H1 (cell line): Measurements from ENCODE around the gene STAT5A. TPM values are rescaled to one million over a fixed set of nuclear protein-coding genes. Genes with fewer than 3 reads are reported as not detected.

Experiments
- CTCF ChIA-PET: fragments of 300-600 bp; sonication (Branson Sonifier 250); formaldehyde crosslinking; loops from one replicate; lab custom pipeline; 2021; ENCODE audit not compliant: partially characterized antibody; lab: Charles Lee
- POLR2A ChIA-PET: fragments of 300-600 bp; sonication (Branson Sonifier 250); formaldehyde crosslinking; loops from one replicate; lab custom pipeline; 2021; ENCODE audit warnings: inconsistent platforms; ENCODE audit not compliant: partially characterized antibody; lab: Charles Lee
- DNase-seq, 2 experiments: peaks; one replicate each; pipeline versions ENCODE4 v3.0.0 to v3.0.0-alpha.2; 2010 to 2022; ENCODE audit warnings: low spot score in 2 of 2, low read depth in 1 of 2, mixed read lengths in 1 of 2
- FAIRE-seq: peaks from 2 replicates; lab custom pipeline; 2011; peaks lifted over from hg19 to GRCh38; lab: Jason Lieb, UNC
- H2AFZ ChIP-seq: 2 replicates; pipeline ENCODE4 v1.8.1; 2012; ENCODE audit warnings: low read length, inconsistent platforms
- H2AK5ac ChIP-seq: 2 replicates; pipeline ENCODE4 v1.6.1; 2013; ENCODE audit warnings: low read depth, low read length
- H2BK120ac ChIP-seq: replicated peaks from 2 replicates; pipeline ENCODE3; 2013; ENCODE audit warnings: low read depth, low read length, inconsistent platforms
- H2BK12ac ChIP-seq: 2 replicates; pipeline ENCODE4 v1.6.1; 2013; ENCODE audit warnings: low read depth, low read length
- H2BK15ac ChIP-seq: 2 replicates; pipeline ENCODE4 v1.6.1; 2013; ENCODE audit warnings: low read length
- H2BK20ac ChIP-seq: 2 replicates; pipeline ENCODE4 v1.6.1; 2013; ENCODE audit warnings: low read length
- H2BK5ac ChIP-seq: 2 replicates; pipeline ENCODE4 v1.6.1; 2013; ENCODE audit warnings: low read depth, low read length
- H3K14ac ChIP-seq: 2 replicates; pipeline ENCODE4 v1.6.1; 2013; ENCODE audit warnings: inconsistent platforms; ENCODE audit not compliant: insufficient read length
- H3K18ac ChIP-seq: 2 replicates; pipeline ENCODE4 v1.6.1; 2013; ENCODE audit warnings: low read length; ENCODE audit errors: extremely low read depth
- H3K23ac ChIP-seq: 2 replicates; pipeline ENCODE4 v1.6.1; 2013; ENCODE audit warnings: inconsistent platforms; ENCODE audit not compliant: insufficient read length
- H3K23me2 ChIP-seq: 2 replicates; pipeline ENCODE4 v1.6.1; 2013; ENCODE audit warnings: low read depth, low read length
- H3K27ac ChIP-seq: 2 replicates; pipeline ENCODE4 v1.6.1; 2011; ENCODE audit warnings: low read depth, low read length, inconsistent platforms
- H3K27me3 ChIP-seq, 4 experiments: replicated peaks in 1 of 4; 1 replicate in 1 of 4; 2 replicates in 3 of 4; pipeline versions ENCODE4 v1.6.1 to v1.8.1; 2011 to 2013; ENCODE audit warnings: low read length in 3 of 4, mild to moderate bottlenecking in 3 of 4, inconsistent platforms in 2 of 4, mixed read lengths in 2 of 4, moderate library complexity in 1 of 4; ENCODE audit not compliant: control insufficient read depth in 3 of 4, insufficient read depth in 3 of 4; ENCODE audit errors: extremely low read depth in 1 of 4
- H3K36me3 ChIP-seq, 4 experiments: 2 replicates each; pipeline versions ENCODE4 v1.6.1 to v1.8.1; 2011 to 2013; ENCODE audit warnings: mild to moderate bottlenecking in 4 of 4, low read length in 3 of 4, moderate library complexity in 2 of 4, control low read depth in 1 of 4, inconsistent platforms in 1 of 4; ENCODE audit not compliant: insufficient read depth in 4 of 4, control insufficient read depth in 2 of 4
- H3K4ac ChIP-seq: replicated peaks from 2 replicates; pipeline ENCODE3; 2013; ENCODE audit warnings: low read length, low read depth, mixed read lengths, inconsistent platforms; ENCODE audit not compliant: insufficient read length
- H3K4me1 ChIP-seq, 4 experiments: replicated peaks in 1 of 4; 1 replicate in 1 of 4; 2 replicates in 3 of 4; pipeline versions ENCODE4 v1.6.1 to v1.8.1; 2011 to 2013; ENCODE audit warnings: low read length in 3 of 4, inconsistent platforms in 2 of 4, mixed read lengths in 1 of 4; ENCODE audit not compliant: insufficient read depth in 4 of 4, control insufficient read depth in 3 of 4
- H3K4me2 ChIP-seq, 2 experiments: 2 replicates each; pipeline versions ENCODE4 v1.6.1 to v1.8.1; 2011 to 2013; ENCODE audit warnings: low read depth in 2 of 2, low read length in 2 of 2, control low read depth in 1 of 2, inconsistent platforms in 1 of 2, mild to moderate bottlenecking in 1 of 2; ENCODE audit not compliant: insufficient read depth in 1 of 2
- H3K4me3 ChIP-seq, 4 experiments: fragments of 200-600, 300-600 bp in 1 of 4; sonication (generic), shearing (Covaris generic), sonication (Bioruptor Twin) in 1 of 4; 2 replicates each; pipeline versions ENCODE4 v1.5.1 to v1.8.1; 2011 to 2016; ENCODE audit warnings: low read length in 4 of 4, low read depth in 3 of 4, control low read depth in 2 of 4, inconsistent platforms in 2 of 4, mild to moderate bottlenecking in 2 of 4, mixed read lengths in 1 of 4, moderate library complexity in 1 of 4; ENCODE audit not compliant: insufficient read depth in 2 of 4; ENCODE audit errors: extremely low read depth in 1 of 4
- H3K56ac ChIP-seq: replicated peaks from 2 replicates; pipeline ENCODE3; 2013; ENCODE audit warnings: low read depth, mild to moderate bottlenecking, mixed read lengths, low read length, inconsistent platforms; ENCODE audit not compliant: insufficient read length
- H3K79me1 ChIP-seq: 2 replicates; pipeline ENCODE4 v1.6.1; 2013; ENCODE audit warnings: low read depth, low read length, control low read depth
- H3K79me2 ChIP-seq, 2 experiments: 2 replicates each; pipeline versions ENCODE4 v1.6.1 to v1.8.1; 2012 to 2013; ENCODE audit warnings: low read length in 2 of 2, mild to moderate bottlenecking in 2 of 2, inconsistent platforms in 1 of 2; ENCODE audit not compliant: insufficient read depth in 2 of 2, control insufficient read depth in 1 of 2
- H3K9ac ChIP-seq, 4 experiments: replicated peaks in 1 of 4; 1 replicate in 1 of 4; 2 replicates in 3 of 4; pipeline versions ENCODE4 v1.6.1 to v1.8.1; 2011 to 2013; ENCODE audit warnings: low read depth in 3 of 4, low read length in 3 of 4, control low read depth in 2 of 4, mild to moderate bottlenecking in 2 of 4, moderate library complexity in 2 of 4, inconsistent platforms in 1 of 4; ENCODE audit errors: extremely low read depth in 1 of 4
- H3K9me3 ChIP-seq, 2 experiments: 2 replicates each; pipeline versions ENCODE4 v1.6.1 to v1.8.1; 2012 to 2013; ENCODE audit warnings: mild to moderate bottlenecking in 2 of 2, moderate library complexity in 2 of 2, control low read depth in 1 of 2, inconsistent platforms in 1 of 2, low read depth in 1 of 2, low read length in 1 of 2, mixed read lengths in 1 of 2; ENCODE audit not compliant: insufficient read depth in 2 of 2
- H4K20me1 ChIP-seq, 2 experiments: replicated peaks in 1 of 2; 2 replicates each; pipeline versions ENCODE3 to v1.8.1; 2011 to 2013; ENCODE audit warnings: inconsistent platforms in 2 of 2, low read length in 2 of 2, mild to moderate bottlenecking in 1 of 2; ENCODE audit not compliant: insufficient read depth in 2 of 2, control insufficient read depth in 1 of 2
- H4K5ac ChIP-seq: 2 replicates; pipeline ENCODE4 v1.6.1; 2013; ENCODE audit warnings: low read length, low read depth, mixed read lengths, inconsistent platforms; ENCODE audit not compliant: insufficient read length
- H4K8ac ChIP-seq: 2 replicates; pipeline ENCODE4 v1.8.0; 2013; ENCODE audit warnings: mild to moderate bottlenecking, moderate library complexity, low read length, inconsistent platforms; ENCODE audit not compliant: insufficient read depth; ENCODE audit errors: extremely low read depth
- H4K91ac ChIP-seq: replicated peaks from 2 replicates; pipeline ENCODE3; 2013; ENCODE audit warnings: low read length, mixed read lengths, inconsistent platforms; ENCODE audit not compliant: insufficient read length
- EZH2 ChIP-seq: fragments of 200-600 bp; sonication (generic); IDR thresholded peaks from 2 replicates; pipeline ENCODE4 v1.7.1; 2012; ENCODE audit warnings: low read depth, mild to moderate bottlenecking, moderate library complexity, low read length, inconsistent platforms; ENCODE audit not compliant: severe bottlenecking
- GTF2F1 ChIP-seq: IDR thresholded peaks from 2 replicates; pipeline ENCODE4 v1.6.1; 2012; ENCODE audit warnings: low read depth, low read length, improper control_type of control experiment, borderline replicate concordance
- JUN ChIP-seq: IDR thresholded peaks from 2 replicates; pipeline ENCODE4 v1.6.1; 2011; ENCODE audit warnings: low read depth, mild to moderate bottlenecking, improper control_type of control experiment, low read length
- KDM1A ChIP-seq: fragments of 200-600, 300-600 bp; sonication (generic); IDR thresholded peaks from 2 replicates; pipeline ENCODE4 v1.7.1; 2016; ENCODE audit warnings: mild to moderate bottlenecking, low read length, borderline replicate concordance
- KDM5A ChIP-seq: fragments of 200-600 bp; IDR thresholded peaks from 2 replicates; pipeline ENCODE4 v1.7.1; 2012; ENCODE audit warnings: mild to moderate bottlenecking, low read length, inconsistent platforms, mixed read lengths
- POLR2AphosphoS5 ChIP-seq: IDR thresholded peaks from 2 replicates; pipeline ENCODE4 v1.6.1; 2011; ENCODE audit warnings: low read depth, low read length
- RNF2 ChIP-seq: fragments of 200-900, 300-1000 bp; sonication (generic); IDR thresholded peaks from 2 replicates; pipeline ENCODE4 v1.7.1; 2016; ENCODE audit warnings: borderline replicate concordance, low read depth, mild to moderate bottlenecking, antibody characterized with exemption, low read length; ENCODE audit not compliant: poor library complexity, severe bottlenecking; ENCODE audit errors: missing control alignments
- SAP30 ChIP-seq: fragments of 300-600 bp; sonication (generic); IDR thresholded peaks from 2 replicates; pipeline ENCODE4 v1.7.1; 2012; ENCODE audit warnings: low read length, moderate library complexity, mild to moderate bottlenecking, inconsistent platforms; ENCODE audit not compliant: insufficient read depth, insufficient replicate concordance
- SIX5 ChIP-seq: IDR thresholded peaks from 2 replicates; pipeline ENCODE4 v1.6.1; 2011; ENCODE audit warnings: mild to moderate bottlenecking, low read depth, low read length
- SRF ChIP-seq: IDR thresholded peaks from 2 replicates; pipeline ENCODE4 v1.6.1; 2011; ENCODE audit warnings: mild to moderate bottlenecking, low read depth, low read length, moderate library complexity
- TAF1 ChIP-seq: IDR thresholded peaks from 2 replicates; pipeline ENCODE4 v1.6.1; 2011; ENCODE audit warnings: mild to moderate bottlenecking, low read depth, low read length
- TBP ChIP-seq: IDR thresholded peaks from 2 replicates; pipeline ENCODE4 v1.6.1; 2011; ENCODE audit warnings: low read depth, low read length, improper control_type of control experiment
- WGBS, 2 experiments: shearing (Covaris generic) in 1 of 2; methylation state at CpG; one replicate each; pipeline versions ENCODE4 v1.1.6 to v1.1.7; 2013 to 2015; ENCODE audit warnings: low lambda C conversion rate in 2 of 2, mixed read lengths in 2 of 2, inconsistent platforms in 1 of 2, low coverage in 1 of 2, missing lambda C conversion rate in 1 of 2; ENCODE audit not compliant: insufficient replicate concordance in 2 of 2, insufficient coverage in 1 of 2, insufficient read length in 1 of 2; ENCODE audit errors: extremely low coverage in 1 of 2, missing lambda C conversion rate in 1 of 2; 5-methylcytosine and 5-hydroxymethylcytosine counted together
- polyA plus RNA-seq, 7 experiments: library from polyadenylated mRNA; depleted of rRNA in 3 of 7; stranded (reverse) in 5 of 7; unstranded in 2 of 7; fragments of >200 nt in 5 of 7; fragments of 200-250 nt in 2 of 7; gene quantifications; 1 replicate in 5 of 7; 2 replicates in 1 of 7; 4 replicates in 1 of 7; pipeline versions ENCODE4 v1.2.1 to v1.2.3, GENCODE V29; 2011 to 2013; ENCODE audit warnings: missing spikeins in 2 of 7, mixed read lengths in 2 of 7
- total RNA-seq: library from RNA; stranded (reverse); fragmentation: NEBNext Ultra II Directional; extraction: Animal tissue kit (Norgen Biotek cat#: 25700); gene quantifications from 2 replicates; pipeline ENCODE4 v1.2.1, GENCODE V29; 2021

Gene STAT5A
- total and polyA plus RNA-seq, 2 of the 8 experiments (the other 6 are each of a cell fraction or from before 2014, with no cell fraction given) = 4.2 to 5.4 TPM

DNA sequence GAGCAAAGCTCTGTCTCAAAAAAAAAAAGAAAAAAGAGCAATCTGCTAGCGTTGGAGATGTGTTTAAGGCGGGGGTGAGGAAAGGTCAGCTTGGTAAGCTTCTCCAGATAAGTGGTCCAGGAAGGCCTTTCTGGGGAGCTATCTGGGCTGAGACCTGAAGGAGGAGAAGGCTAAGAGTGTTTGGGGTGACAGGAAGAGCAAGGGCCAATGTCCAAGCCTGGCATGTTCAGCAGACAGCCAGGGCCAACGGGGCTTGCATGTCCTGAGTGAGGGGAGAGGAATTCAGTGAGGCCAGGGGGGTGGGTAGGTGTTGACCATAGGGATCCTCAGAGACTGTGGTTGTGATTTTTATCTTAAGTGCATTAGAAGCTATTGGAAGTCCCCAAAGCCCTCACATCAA, 15.4 kb downstream of the STAT5A start:
- Histone ChIP-seq H4K91ac (no peak overlapping the region), H3K56ac (no peak overlapping the region), H3K27me3 (no peaks in the 10 kb centered on the region), H3K14ac (no peak overlapping the region), H3K4me2 (no peak overlapping the region), H3K9ac (no peak overlapping the region), H2BK5ac (no peak overlapping the region), H3K79me1 (no peaks in the 10 kb centered on the region), H3K18ac (no peak overlapping the region), H3K9me3 (no peaks in the 10 kb centered on the region), H2BK12ac (no peak overlapping the region), H2BK20ac (no peak overlapping the region), H2AFZ (no peak overlapping the region), H4K5ac (no peak overlapping the region), H2AK5ac (no peak overlapping the region), H3K23me2 (no peaks in the 10 kb centered on the region), H3K79me2 (no peaks in the 10 kb centered on the region), H4K20me1 (peaks cover 0 to 3% of the 10 kb centered on the region in 2 experiments), H3K23ac (no peak overlapping the region), H3K4ac (no peak overlapping the region), H3K27ac (no peak overlapping the region), H3K36me3 (no peaks in the 10 kb centered on the region), H3K4me1 (no peaks in the 10 kb centered on the region; a peak in 1 of 7 replicates), H4K8ac (no peak overlapping the region), H2BK15ac (no peak overlapping the region), H2BK120ac (no peak overlapping the region), H3K4me3 (no peak overlapping the region)
- POLR2A ChIA-PET = interaction anchor here (0.6 to 1.5 kb wide), 2 partner anchors 14 to 34 kb away, joined by 3 to 5 read pairs; no protein-coding TSS in a partner anchor
- no peak for DNase-seq
- TF ChIP-seq JUN (no peak), TAF1 (no peak), EZH2 (no peak), RNF2 (no peak), SRF (no peak), KDM5A (no peak), GTF2F1 (no peak), TBP (no peak), SIX5 (no peak), KDM1A (no peak), SAP30 (no peak), POLR2AphosphoS5 (no peak)
- FAIRE-seq = no peak
- CTCF ChIA-PET = interaction anchor here (0.6 to 4.8 kb wide), 5 partner anchors 8 to 1577 kb away, joined by 3 to 43 read pairs (median 4); no protein-coding TSS in a partner anchor
- 84% methylated on average over 3 of the region's 3 CpGs; no CpG with 5 or more reads in 1 of the 2 experiments for WGBS, 2 experiments
